DOHH2 (cell line): ENCODE data around the gene CACNA1F.

Experiments used
- EZH2phosphoT487 ChIP-seq: fragments of 200-600 bp; sonication (generic); IDR thresholded peaks from 2 replicates; pipeline ENCODE4 v1.6.1; 2017; ENCODE audit warnings: borderline replicate concordance, mild to moderate bottlenecking, antibody characterized with exemption, low read length, moderate library complexity, mixed read lengths
- TF ChIP-seq, protein P1 (sequence below): fragments of 200-600 bp; sonication (generic); IDR thresholded peaks from one replicate; pipeline ENCODE4 v1.5.1; 2014; ENCODE audit warnings: antibody characterized with exemption, mild to moderate bottlenecking, low read depth, low read length; ENCODE audit not compliant: poor library complexity, severe bottlenecking

DNA sequence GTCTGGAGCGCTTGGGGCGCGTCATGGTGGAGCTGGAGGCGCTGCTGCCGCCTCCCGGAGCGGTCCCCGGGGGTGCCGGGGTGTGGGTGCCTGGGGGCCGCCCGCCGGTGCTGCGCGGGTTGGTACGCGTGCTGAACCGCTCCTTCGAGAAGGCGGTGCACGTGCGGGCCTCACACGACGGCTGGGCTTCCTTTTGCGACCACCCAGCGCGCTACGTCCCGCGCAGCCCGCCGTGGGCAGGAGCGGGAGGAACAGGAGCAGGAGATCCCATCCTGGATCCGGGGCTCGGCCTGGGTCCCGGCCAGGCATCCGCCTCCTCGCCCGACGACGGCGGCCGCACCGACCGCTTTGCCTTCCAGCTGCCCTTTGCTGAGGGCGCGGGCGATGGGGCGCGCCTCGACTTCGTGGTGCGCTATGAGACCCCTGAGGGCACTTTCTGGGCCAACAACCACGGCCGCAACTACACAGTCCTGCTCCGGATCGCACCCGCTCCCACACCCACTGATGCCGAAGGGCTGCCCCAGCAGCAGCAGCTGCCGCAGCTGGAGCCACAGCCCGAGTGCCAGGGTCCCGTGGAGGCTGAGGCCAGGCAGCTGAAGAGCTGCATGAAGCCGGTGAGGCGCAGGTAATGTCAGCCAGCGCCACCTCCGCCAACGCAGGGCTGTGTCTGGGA, 37.2 kb upstream of the CACNA1F start:
- TF ChIP-seq, protein P1, sequence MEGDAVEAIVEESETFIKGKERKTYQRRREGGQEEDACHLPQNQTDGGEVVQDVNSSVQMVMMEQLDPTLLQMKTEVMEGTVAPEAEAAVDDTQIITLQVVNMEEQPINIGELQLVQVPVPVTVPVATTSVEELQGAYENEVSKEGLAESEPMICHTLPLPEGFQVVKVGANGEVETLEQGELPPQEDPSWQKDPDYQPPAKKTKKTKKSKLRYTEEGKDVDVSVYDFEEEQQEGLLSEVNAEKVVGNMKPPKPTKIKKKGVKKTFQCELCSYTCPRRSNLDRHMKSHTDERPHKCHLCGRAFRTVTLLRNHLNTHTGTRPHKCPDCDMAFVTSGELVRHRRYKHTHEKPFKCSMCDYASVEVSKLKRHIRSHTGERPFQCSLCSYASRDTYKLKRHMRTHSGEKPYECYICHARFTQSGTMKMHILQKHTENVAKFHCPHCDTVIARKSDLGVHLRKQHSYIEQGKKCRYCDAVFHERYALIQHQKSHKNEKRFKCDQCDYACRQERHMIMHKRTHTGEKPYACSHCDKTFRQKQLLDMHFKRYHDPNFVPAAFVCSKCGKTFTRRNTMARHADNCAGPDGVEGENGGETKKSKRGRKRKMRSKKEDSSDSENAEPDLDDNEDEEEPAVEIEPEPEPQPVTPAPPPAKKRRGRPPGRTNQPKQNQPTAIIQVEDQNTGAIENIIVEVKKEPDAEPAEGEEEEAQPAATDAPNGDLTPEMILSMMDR: no peak
- TF ChIP-seq EZH2phosphoT487: no peak
